ENCODE measurements around the gene KCNQ1.
"Not testable (repeated sequence)": the region's sequence is repeated elsewhere in the genome, so short reads cannot be mapped to it uniquely, and the experiment has no call there.

DNA sequence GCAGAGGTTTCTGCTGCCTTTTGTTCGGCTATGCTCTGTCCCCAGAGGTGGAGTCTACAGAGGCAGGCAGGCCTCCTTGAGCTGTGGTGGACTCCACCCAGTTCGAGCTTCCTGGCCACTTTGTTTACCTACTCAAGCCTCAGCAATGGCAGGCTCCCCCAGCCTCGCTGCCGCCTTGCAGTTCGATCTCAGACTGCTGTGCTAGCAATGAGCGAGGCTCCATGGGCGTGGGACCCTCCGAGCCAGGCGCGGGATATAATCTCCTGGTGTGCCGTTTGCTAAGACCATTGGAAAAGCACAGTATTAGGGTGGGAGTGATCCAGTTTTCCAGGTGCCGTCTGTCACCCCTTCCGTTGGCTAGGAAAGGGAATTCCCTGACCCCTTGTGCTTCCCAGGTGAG, 195.0 kb downstream of the KCNQ1 start:
- not testable (repeated sequence) for TF ChIP-seq CTCF, EP300, POLR2AphosphoS5, POLR2A (IDR thresholded peaks at IDR 0.05)
